ENCODE results near the gene ALDH7A1.

- TF ChIP-seq CTCF (IDR thresholded peaks at IDR 0.05) (no peak), EZH2 (IDR thresholded peaks at IDR 0.05) (no peak), EZH2phosphoT487 (IDR thresholded peaks at IDR 0.05) (no peak)
Observed at GRCh38 chr5:126583761-126584160, 11.3 kb downstream of the ALDH7A1 start.

All from neural progenitor cell (in vitro differentiated cells).